Measurements from ENCODE around the gene CEBPB. TPM values are rescaled to one million over a fixed set of nuclear protein-coding genes. Genes with fewer than 3 reads are reported as not detected.

Gene CEBPB
- total and polyA plus RNA-seq, 2 donors from 2014 or later: 33.6 to 81.4 TPM

DNA sequence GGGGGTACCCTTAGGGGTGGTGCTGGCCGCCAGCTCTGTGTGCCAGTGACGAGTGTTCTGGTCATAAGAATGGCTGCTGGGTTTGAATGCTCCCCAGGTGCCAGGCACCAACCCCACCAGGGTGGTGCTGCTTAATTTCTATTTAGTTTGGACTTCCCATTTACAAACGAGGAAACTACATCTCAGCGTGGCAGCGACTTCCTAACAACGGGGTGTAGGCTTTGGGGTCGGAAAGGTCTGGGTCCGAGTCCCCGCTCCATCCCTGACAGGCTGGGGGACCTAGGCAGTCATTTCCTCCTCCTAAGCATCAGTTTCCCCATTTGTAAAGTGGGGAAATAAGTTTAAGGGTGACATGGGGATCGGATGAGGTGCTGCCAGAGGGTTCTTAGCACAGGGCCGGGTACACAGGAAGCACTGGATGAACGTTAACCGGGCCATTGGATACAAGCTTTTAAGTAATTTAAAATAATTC lies 30.3 kb downstream of the CEBPB start:
- DNase-seq (no peak), FAIRE-seq (no peak)
- Histone ChIP-seq H3K27me3 (ENCODE audit: control insufficient read depth, insufficient read depth, low read length) (no peaks in the 10 kb centered on the region), H3K36me3 (ENCODE audit: control insufficient read depth in 2 of 3, insufficient read depth in 3 of 3, low read length in 3 of 3) (no peaks in the 10 kb centered on the region), H3K27ac (ENCODE audit: low read depth in 2 of 2, low read length in 2 of 2) (peak overlapping the region in 1 of 2 donors; percentile 3), H3K9ac (ENCODE audit: low read length in 3 of 3) (no peak overlapping the region), H3K4me1 (ENCODE audit: control insufficient read depth in 2 of 3, insufficient read depth in 2 of 3, low read depth in 1 of 3, low read length in 3 of 3) (peaks cover 0 to 5% (median 2%) of the 10 kb centered on the region in 3 donors), H3K9me3 (ENCODE audit: control insufficient read depth in 2 of 3, insufficient read depth in 1 of 3, low read length in 3 of 3) (no peaks in the 10 kb centered on the region), H3K4me3 (ENCODE audit: low read length in 3 of 3) (no peak overlapping the region)
- intact Hi-C loops (cut with DNase I): loop anchor here (10.0 kb wide), 1 partner anchor 54 kb away; no protein-coding TSS in a partner anchor
- TF ChIP-seq, protein P1, sequence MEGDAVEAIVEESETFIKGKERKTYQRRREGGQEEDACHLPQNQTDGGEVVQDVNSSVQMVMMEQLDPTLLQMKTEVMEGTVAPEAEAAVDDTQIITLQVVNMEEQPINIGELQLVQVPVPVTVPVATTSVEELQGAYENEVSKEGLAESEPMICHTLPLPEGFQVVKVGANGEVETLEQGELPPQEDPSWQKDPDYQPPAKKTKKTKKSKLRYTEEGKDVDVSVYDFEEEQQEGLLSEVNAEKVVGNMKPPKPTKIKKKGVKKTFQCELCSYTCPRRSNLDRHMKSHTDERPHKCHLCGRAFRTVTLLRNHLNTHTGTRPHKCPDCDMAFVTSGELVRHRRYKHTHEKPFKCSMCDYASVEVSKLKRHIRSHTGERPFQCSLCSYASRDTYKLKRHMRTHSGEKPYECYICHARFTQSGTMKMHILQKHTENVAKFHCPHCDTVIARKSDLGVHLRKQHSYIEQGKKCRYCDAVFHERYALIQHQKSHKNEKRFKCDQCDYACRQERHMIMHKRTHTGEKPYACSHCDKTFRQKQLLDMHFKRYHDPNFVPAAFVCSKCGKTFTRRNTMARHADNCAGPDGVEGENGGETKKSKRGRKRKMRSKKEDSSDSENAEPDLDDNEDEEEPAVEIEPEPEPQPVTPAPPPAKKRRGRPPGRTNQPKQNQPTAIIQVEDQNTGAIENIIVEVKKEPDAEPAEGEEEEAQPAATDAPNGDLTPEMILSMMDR (IDR thresholded peaks at IDR 0.05; ENCODE audit: borderline replicate concordance, extremely low read depth, insufficient read depth): no peak

DNA sequence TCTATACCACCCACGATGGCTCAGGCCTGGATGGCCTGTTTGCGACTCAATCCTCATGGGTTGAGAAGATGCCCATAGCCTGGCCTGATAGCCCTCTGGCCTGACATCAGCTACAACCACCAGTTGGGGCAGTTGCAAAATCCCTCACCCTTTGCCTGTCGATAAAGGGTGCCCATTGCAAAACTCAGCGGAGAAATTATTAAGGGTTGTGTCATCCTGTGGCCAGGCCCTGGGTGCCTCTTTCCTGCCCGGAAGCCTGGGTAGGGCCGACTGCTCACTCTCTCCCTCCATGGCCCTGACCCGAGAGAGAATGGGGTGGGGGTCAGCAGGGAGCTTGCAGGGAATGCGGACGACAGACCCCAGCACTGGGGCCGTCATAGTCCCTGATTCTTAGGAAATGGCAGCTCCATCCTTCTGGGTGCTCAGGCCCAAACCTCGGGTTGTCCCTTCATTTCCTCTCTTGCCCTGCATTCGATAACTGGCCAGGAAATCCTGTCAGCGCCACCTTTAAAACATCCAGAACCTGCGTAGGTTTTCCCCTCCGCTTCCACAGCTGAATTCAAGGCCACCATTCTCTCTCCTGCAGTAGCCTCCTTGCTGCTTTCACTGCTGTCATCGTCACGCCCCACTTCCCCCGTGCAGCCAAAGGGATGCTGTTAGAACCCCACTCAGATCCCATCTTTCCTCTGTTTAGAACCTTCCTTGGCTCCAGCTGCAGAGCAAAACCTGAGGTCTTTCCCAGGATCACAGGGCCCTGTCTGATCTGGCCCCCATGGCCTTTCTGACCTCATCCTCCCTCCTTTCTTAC lies 31.1 kb downstream of the CEBPB start:
- Histone ChIP-seq H3K27ac (ENCODE audit: low read depth in 2 of 2, low read length in 2 of 2) (peak overlapping the region in 1 of 2 donors; percentile 3), H3K4me3 (ENCODE audit: low read length in 3 of 3) (no peak overlapping the region), H3K36me3 (ENCODE audit: control insufficient read depth in 2 of 3, insufficient read depth in 3 of 3, low read length in 3 of 3) (no peaks in the 10 kb centered on the region), H3K9ac (ENCODE audit: low read length in 3 of 3) (no peak overlapping the region), H3K4me1 (ENCODE audit: control insufficient read depth in 2 of 3, insufficient read depth in 2 of 3, low read depth in 1 of 3, low read length in 3 of 3) (peaks cover 0 to 5% (median 2%) of the 10 kb centered on the region in 3 donors), H3K27me3 (ENCODE audit: control insufficient read depth, insufficient read depth, low read length) (no peaks in the 10 kb centered on the region), H3K9me3 (ENCODE audit: control insufficient read depth in 2 of 3, insufficient read depth in 1 of 3, low read length in 3 of 3) (no peaks in the 10 kb centered on the region)
- FAIRE-seq: no peak
- DNase-seq: peak in 1 of 5 donors; percentile 60
- intact Hi-C loops (cut with DNase I): loop anchor here (10.0 kb wide), 1 partner anchor 53 kb away; no protein-coding TSS in a partner anchor
- TF ChIP-seq, protein P1 (IDR thresholded peaks at IDR 0.05; ENCODE audit: borderline replicate concordance, extremely low read depth, insufficient read depth): no peak

DNA sequence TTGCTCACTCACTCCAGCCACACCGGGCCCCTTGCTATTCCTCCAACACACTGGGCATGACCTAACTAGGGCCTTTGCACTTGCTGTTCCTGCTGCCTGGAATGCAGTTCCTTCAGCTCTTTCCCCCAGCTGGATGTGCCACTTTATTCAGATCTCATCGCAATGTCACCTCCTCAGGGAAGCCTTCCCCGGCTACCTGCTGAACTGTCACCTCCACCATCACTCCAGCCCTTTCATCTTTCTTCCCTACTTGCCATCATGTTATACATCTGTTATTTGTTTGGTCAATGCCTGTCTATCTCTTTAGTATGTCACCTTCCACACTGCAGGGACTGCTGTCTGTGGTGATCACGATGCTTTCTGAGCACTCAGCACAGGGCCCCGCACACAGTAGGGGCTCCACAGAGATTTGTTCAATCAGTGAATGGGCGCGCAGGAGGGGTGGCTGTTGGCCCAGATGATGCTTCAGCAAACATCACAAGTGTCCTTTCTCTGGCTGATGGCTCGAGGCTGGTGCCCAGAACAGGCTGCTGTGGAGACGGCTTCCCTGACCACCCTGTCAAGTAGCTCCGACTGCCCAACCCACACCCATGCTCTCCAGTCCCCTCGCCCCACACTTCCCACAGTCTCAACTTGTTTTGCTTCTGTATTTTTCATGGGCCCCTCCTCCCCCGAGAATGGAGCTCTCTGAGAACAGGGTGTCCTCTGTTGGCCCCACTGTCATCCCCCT lies 31.8 kb downstream of the CEBPB start:
- H3K4me3 ChIP-seq (ENCODE audit: low read length in 3 of 3): no peak overlapping the region
- no peak overlapping the region for H3K9ac ChIP-seq (ENCODE audit: low read length in 3 of 3)
- FAIRE-seq (no peak), DNase-seq (peak in 1 of 5 donors; percentile 62)
- H3K4me1 ChIP-seq (ENCODE audit: control insufficient read depth in 2 of 3, insufficient read depth in 2 of 3, low read depth in 1 of 3, low read length in 3 of 3): peaks cover 0 to 5% (median 2%) of the 10 kb centered on the region in 3 donors
- intact Hi-C loops (cut with DNase I): loop anchor here (10.0 kb wide), 1 partner anchor 52 kb away; no protein-coding TSS in a partner anchor
- peak overlapping the region in 1 of 2 donors; percentile 3 for H3K27ac ChIP-seq (ENCODE audit: low read depth in 2 of 2, low read length in 2 of 2)
- H3K36me3 ChIP-seq (ENCODE audit: control insufficient read depth in 2 of 3, insufficient read depth in 3 of 3, low read length in 3 of 3): no peaks in the 10 kb centered on the region
- TF ChIP-seq, protein P1 (IDR thresholded peaks at IDR 0.05; ENCODE audit: borderline replicate concordance, extremely low read depth, insufficient read depth): no peak
- H3K27me3 ChIP-seq (ENCODE audit: control insufficient read depth, insufficient read depth, low read length): no peaks in the 10 kb centered on the region
- H3K9me3 ChIP-seq (ENCODE audit: control insufficient read depth in 2 of 3, insufficient read depth in 1 of 3, low read length in 3 of 3): no peaks in the 10 kb centered on the region
